H1 (cell line): ENCODE measurements around the gene KIF26B. TPM values are rescaled to one million over a fixed set of nuclear protein-coding genes. Genes with fewer than 3 reads are reported as not detected.

Experiments used
- CTCF ChIA-PET: fragments of 300-600 bp; sonication (Branson Sonifier 250); formaldehyde crosslinking; loops from one replicate; lab custom pipeline; 2021; ENCODE audit not compliant: partially characterized antibody; lab: Charles Lee
- POLR2A ChIA-PET: fragments of 300-600 bp; sonication (Branson Sonifier 250); formaldehyde crosslinking; loops from one replicate; lab custom pipeline; 2021; ENCODE audit warnings: inconsistent platforms; ENCODE audit not compliant: partially characterized antibody; lab: Charles Lee
- DNase-seq, 2 experiments: peaks; one replicate each; pipeline versions ENCODE4 v3.0.0 to v3.0.0-alpha.2; 2010 to 2022; ENCODE audit warnings: low spot score in 2 of 2, low read depth in 1 of 2, mixed read lengths in 1 of 2
- FAIRE-seq: peaks from 2 replicates; lab custom pipeline; 2011; peaks lifted over from hg19 to GRCh38; lab: Jason Lieb, UNC
- H2AFZ ChIP-seq: 2 replicates; pipeline ENCODE4 v1.8.1; 2012; ENCODE audit warnings: low read length, inconsistent platforms
- H2AK5ac ChIP-seq: 2 replicates; pipeline ENCODE4 v1.6.1; 2013; ENCODE audit warnings: low read depth, low read length
- H2BK120ac ChIP-seq: replicated peaks from 2 replicates; pipeline ENCODE3; 2013; ENCODE audit warnings: low read depth, low read length, inconsistent platforms
- H2BK12ac ChIP-seq: 2 replicates; pipeline ENCODE4 v1.6.1; 2013; ENCODE audit warnings: low read depth, low read length
- H2BK15ac ChIP-seq: 2 replicates; pipeline ENCODE4 v1.6.1; 2013; ENCODE audit warnings: low read length
- H2BK20ac ChIP-seq: 2 replicates; pipeline ENCODE4 v1.6.1; 2013; ENCODE audit warnings: low read length
- H2BK5ac ChIP-seq: 2 replicates; pipeline ENCODE4 v1.6.1; 2013; ENCODE audit warnings: low read depth, low read length
- H3K14ac ChIP-seq: 2 replicates; pipeline ENCODE4 v1.6.1; 2013; ENCODE audit warnings: inconsistent platforms; ENCODE audit not compliant: insufficient read length
- H3K18ac ChIP-seq: 2 replicates; pipeline ENCODE4 v1.6.1; 2013; ENCODE audit warnings: low read length; ENCODE audit errors: extremely low read depth
- H3K23ac ChIP-seq: 2 replicates; pipeline ENCODE4 v1.6.1; 2013; ENCODE audit warnings: inconsistent platforms; ENCODE audit not compliant: insufficient read length
- H3K23me2 ChIP-seq: 2 replicates; pipeline ENCODE4 v1.6.1; 2013; ENCODE audit warnings: low read depth, low read length
- H3K27ac ChIP-seq: 2 replicates; pipeline ENCODE4 v1.6.1; 2011; ENCODE audit warnings: low read depth, low read length, inconsistent platforms
- H3K27me3 ChIP-seq, 4 experiments: replicated peaks in 1 of 4; 1 replicate in 1 of 4; 2 replicates in 3 of 4; pipeline versions ENCODE4 v1.6.1 to v1.8.1; 2011 to 2013; ENCODE audit warnings: low read length in 3 of 4, mild to moderate bottlenecking in 3 of 4, inconsistent platforms in 2 of 4, mixed read lengths in 2 of 4, moderate library complexity in 1 of 4; ENCODE audit not compliant: control insufficient read depth in 3 of 4, insufficient read depth in 3 of 4; ENCODE audit errors: extremely low read depth in 1 of 4
- H3K36me3 ChIP-seq, 4 experiments: 2 replicates each; pipeline versions ENCODE4 v1.6.1 to v1.8.1; 2011 to 2013; ENCODE audit warnings: mild to moderate bottlenecking in 4 of 4, low read length in 3 of 4, moderate library complexity in 2 of 4, control low read depth in 1 of 4, inconsistent platforms in 1 of 4; ENCODE audit not compliant: insufficient read depth in 4 of 4, control insufficient read depth in 2 of 4
- H3K4ac ChIP-seq: replicated peaks from 2 replicates; pipeline ENCODE3; 2013; ENCODE audit warnings: low read length, low read depth, mixed read lengths, inconsistent platforms; ENCODE audit not compliant: insufficient read length
- H3K4me1 ChIP-seq, 4 experiments: replicated peaks in 1 of 4; 1 replicate in 1 of 4; 2 replicates in 3 of 4; pipeline versions ENCODE4 v1.6.1 to v1.8.1; 2011 to 2013; ENCODE audit warnings: low read length in 3 of 4, inconsistent platforms in 2 of 4, mixed read lengths in 1 of 4; ENCODE audit not compliant: insufficient read depth in 4 of 4, control insufficient read depth in 3 of 4
- H3K4me2 ChIP-seq, 2 experiments: 2 replicates each; pipeline versions ENCODE4 v1.6.1 to v1.8.1; 2011 to 2013; ENCODE audit warnings: low read depth in 2 of 2, low read length in 2 of 2, control low read depth in 1 of 2, inconsistent platforms in 1 of 2, mild to moderate bottlenecking in 1 of 2; ENCODE audit not compliant: insufficient read depth in 1 of 2
- H3K4me3 ChIP-seq, 4 experiments: fragments of 200-600, 300-600 bp in 1 of 4; sonication (generic), shearing (Covaris generic), sonication (Bioruptor Twin) in 1 of 4; 2 replicates each; pipeline versions ENCODE4 v1.5.1 to v1.8.1; 2011 to 2016; ENCODE audit warnings: low read length in 4 of 4, low read depth in 3 of 4, control low read depth in 2 of 4, inconsistent platforms in 2 of 4, mild to moderate bottlenecking in 2 of 4, mixed read lengths in 1 of 4, moderate library complexity in 1 of 4; ENCODE audit not compliant: insufficient read depth in 2 of 4; ENCODE audit errors: extremely low read depth in 1 of 4
- H3K56ac ChIP-seq: replicated peaks from 2 replicates; pipeline ENCODE3; 2013; ENCODE audit warnings: low read depth, mild to moderate bottlenecking, mixed read lengths, low read length, inconsistent platforms; ENCODE audit not compliant: insufficient read length
- H3K79me1 ChIP-seq: 2 replicates; pipeline ENCODE4 v1.6.1; 2013; ENCODE audit warnings: low read depth, low read length, control low read depth
- H3K79me2 ChIP-seq, 2 experiments: 2 replicates each; pipeline versions ENCODE4 v1.6.1 to v1.8.1; 2012 to 2013; ENCODE audit warnings: low read length in 2 of 2, mild to moderate bottlenecking in 2 of 2, inconsistent platforms in 1 of 2; ENCODE audit not compliant: insufficient read depth in 2 of 2, control insufficient read depth in 1 of 2
- H3K9ac ChIP-seq, 4 experiments: replicated peaks in 1 of 4; 1 replicate in 1 of 4; 2 replicates in 3 of 4; pipeline versions ENCODE4 v1.6.1 to v1.8.1; 2011 to 2013; ENCODE audit warnings: low read depth in 3 of 4, low read length in 3 of 4, control low read depth in 2 of 4, mild to moderate bottlenecking in 2 of 4, moderate library complexity in 2 of 4, inconsistent platforms in 1 of 4; ENCODE audit errors: extremely low read depth in 1 of 4
- H3K9me3 ChIP-seq, 2 experiments: 2 replicates each; pipeline versions ENCODE4 v1.6.1 to v1.8.1; 2012 to 2013; ENCODE audit warnings: mild to moderate bottlenecking in 2 of 2, moderate library complexity in 2 of 2, control low read depth in 1 of 2, inconsistent platforms in 1 of 2, low read depth in 1 of 2, low read length in 1 of 2, mixed read lengths in 1 of 2; ENCODE audit not compliant: insufficient read depth in 2 of 2
- H4K20me1 ChIP-seq, 2 experiments: replicated peaks in 1 of 2; 2 replicates each; pipeline versions ENCODE3 to v1.8.1; 2011 to 2013; ENCODE audit warnings: inconsistent platforms in 2 of 2, low read length in 2 of 2, mild to moderate bottlenecking in 1 of 2; ENCODE audit not compliant: insufficient read depth in 2 of 2, control insufficient read depth in 1 of 2
- H4K5ac ChIP-seq: 2 replicates; pipeline ENCODE4 v1.6.1; 2013; ENCODE audit warnings: low read length, low read depth, mixed read lengths, inconsistent platforms; ENCODE audit not compliant: insufficient read length
- H4K8ac ChIP-seq: 2 replicates; pipeline ENCODE4 v1.8.0; 2013; ENCODE audit warnings: mild to moderate bottlenecking, moderate library complexity, low read length, inconsistent platforms; ENCODE audit not compliant: insufficient read depth; ENCODE audit errors: extremely low read depth
- H4K91ac ChIP-seq: replicated peaks from 2 replicates; pipeline ENCODE3; 2013; ENCODE audit warnings: low read length, mixed read lengths, inconsistent platforms; ENCODE audit not compliant: insufficient read length
- BCL11A ChIP-seq, 2 experiments: IDR thresholded peaks; one replicate each; pipeline ENCODE4 v1.6.1; 2011; ENCODE audit warnings: low read depth in 2 of 2, low read length in 2 of 2, mild to moderate bottlenecking in 2 of 2
- CBX8 ChIP-seq: fragments of 300-800, 300-1000 bp; sonication (generic); IDR thresholded peaks from 2 replicates; pipeline ENCODE4 v1.7.1; 2016; ENCODE audit warnings: low read depth, low read length, borderline replicate concordance
- CHD1 ChIP-seq: IDR thresholded peaks from 2 replicates; pipeline ENCODE4 v1.6.1; 2012; ENCODE audit warnings: low read depth, low read length, improper control_type of control experiment
- CHD2 ChIP-seq: IDR thresholded peaks from 2 replicates; pipeline ENCODE4 v1.6.1; 2012; ENCODE audit warnings: low read length, improper control_type of control experiment
- GTF2F1 ChIP-seq: IDR thresholded peaks from 2 replicates; pipeline ENCODE4 v1.6.1; 2012; ENCODE audit warnings: low read depth, low read length, improper control_type of control experiment, borderline replicate concordance
- HDAC2 ChIP-seq, 2 experiments: fragments of 300-600 bp in 1 of 2; sonication (generic) in 1 of 2; IDR thresholded peaks; 2 replicates each; pipeline ENCODE4 v1.6.1; 2011 to 2012; ENCODE audit warnings: low read depth in 2 of 2, low read length in 2 of 2, mild to moderate bottlenecking in 2 of 2, moderate library complexity in 2 of 2, borderline replicate concordance in 1 of 2, inconsistent platforms in 1 of 2
- KDM5A ChIP-seq: fragments of 200-600 bp; IDR thresholded peaks from 2 replicates; pipeline ENCODE4 v1.7.1; 2012; ENCODE audit warnings: mild to moderate bottlenecking, low read length, inconsistent platforms, mixed read lengths
- POLR2A ChIP-seq, 2 experiments: IDR thresholded peaks; 1 replicate in 1 of 2; 2 replicates in 1 of 2; pipeline ENCODE4 v1.6.1; 2011; ENCODE audit warnings: low read depth in 2 of 2, low read length in 2 of 2, mild to moderate bottlenecking in 2 of 2; ENCODE audit errors: control extremely low read depth in 1 of 2
- POLR2AphosphoS5 ChIP-seq: IDR thresholded peaks from 2 replicates; pipeline ENCODE4 v1.6.1; 2011; ENCODE audit warnings: low read depth, low read length
- SIN3A ChIP-seq, 2 experiments: IDR thresholded peaks in 1 of 2; conservative IDR thresholded peaks in 1 of 2; 2 replicates each; pipeline ENCODE4 v1.6.1; 2011 to 2012; ENCODE audit warnings: low read length in 2 of 2, improper control_type of control experiment in 1 of 2, low read depth in 1 of 2, mild to moderate bottlenecking in 1 of 2
- SRF ChIP-seq: IDR thresholded peaks from 2 replicates; pipeline ENCODE4 v1.6.1; 2011; ENCODE audit warnings: mild to moderate bottlenecking, low read depth, low read length, moderate library complexity
- TAF7 ChIP-seq: optimal IDR thresholded peaks from 2 replicates; pipeline ENCODE3; 2011; ENCODE audit warnings: low read depth, mild to moderate bottlenecking, inconsistent platforms, low read length, moderate library complexity, borderline replicate concordance
- WGBS, 2 experiments: shearing (Covaris generic) in 1 of 2; methylation state at CpG; one replicate each; pipeline versions ENCODE4 v1.1.6 to v1.1.7; 2013 to 2015; ENCODE audit warnings: low lambda C conversion rate in 2 of 2, mixed read lengths in 2 of 2, inconsistent platforms in 1 of 2, low coverage in 1 of 2, missing lambda C conversion rate in 1 of 2; ENCODE audit not compliant: insufficient replicate concordance in 2 of 2, insufficient coverage in 1 of 2, insufficient read length in 1 of 2; ENCODE audit errors: extremely low coverage in 1 of 2, missing lambda C conversion rate in 1 of 2; 5-methylcytosine and 5-hydroxymethylcytosine counted together
- polyA plus RNA-seq, 7 experiments: library from polyadenylated mRNA; depleted of rRNA in 3 of 7; stranded (reverse) in 5 of 7; unstranded in 2 of 7; fragments of >200 nt in 5 of 7; fragments of 200-250 nt in 2 of 7; gene quantifications; 1 replicate in 5 of 7; 2 replicates in 1 of 7; 4 replicates in 1 of 7; pipeline versions ENCODE4 v1.2.1 to v1.2.3, GENCODE V29; 2011 to 2013; ENCODE audit warnings: missing spikeins in 2 of 7, mixed read lengths in 2 of 7
- total RNA-seq: library from RNA; stranded (reverse); fragmentation: NEBNext Ultra II Directional; extraction: Animal tissue kit (Norgen Biotek cat#: 25700); gene quantifications from 2 replicates; pipeline ENCODE4 v1.2.1, GENCODE V29; 2021

The KIF26B gene
- total and polyA plus RNA-seq, 2 of the 8 experiments (the other 6 are each of a cell fraction or from before 2014, with no cell fraction given), result 0.06 to 0.28 TPM

DNA sequence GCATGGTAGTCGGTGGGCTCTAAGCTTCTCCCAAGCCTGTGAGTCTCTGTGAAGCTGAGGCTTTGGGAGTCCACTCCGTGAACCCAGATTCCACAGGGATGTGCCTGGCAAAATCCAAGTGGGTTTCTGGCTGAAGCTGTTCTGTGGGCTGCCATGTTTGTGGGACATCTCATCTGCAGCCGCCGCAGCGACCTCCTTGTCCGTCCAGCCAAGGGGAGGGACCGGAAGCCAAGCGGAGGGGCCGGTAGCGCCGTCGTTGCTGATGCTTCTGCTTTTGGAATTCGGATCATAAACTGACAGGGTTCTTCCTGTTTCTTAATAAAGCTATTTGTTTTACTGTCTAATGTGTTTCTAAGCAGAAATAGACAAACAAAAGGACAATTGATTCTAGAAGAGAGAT is 13.3 kb downstream of the KIF26B start:
- H3K56ac ChIP-seq, result no peak overlapping the region
- H2BK15ac ChIP-seq, result no peak overlapping the region
- no peak overlapping the region for H3K4me3 ChIP-seq
- no peak overlapping the region for H4K5ac ChIP-seq
- DNase-seq (no peak), FAIRE-seq (no peak)
- ChIA-PET CTCF (interaction anchor here (1.0 to 7.3 kb wide), 4 partner anchors 11 to 252 kb away, joined by 3 to 40 read pairs (median 9); partner anchors contain the start of gene KIF26B), POLR2A (no interaction called here)
- H3K9ac ChIP-seq, result no peak overlapping the region
- H4K91ac ChIP-seq, result no peak overlapping the region
- H2AK5ac ChIP-seq, result no peak overlapping the region
- H3K18ac ChIP-seq, result no peak overlapping the region
- no peak overlapping the region for H4K8ac ChIP-seq
- H2BK12ac ChIP-seq, result no peak overlapping the region
- no peaks in the 10 kb centered on the region for H3K27me3 ChIP-seq
- H2BK20ac ChIP-seq, result no peak overlapping the region
- no peak overlapping the region for H3K23ac ChIP-seq
- H3K36me3 ChIP-seq, result no peaks in the 10 kb centered on the region
- H3K79me2 ChIP-seq, result no peaks in the 10 kb centered on the region
- H3K4me2 ChIP-seq, result no peak overlapping the region
- H3K9me3 ChIP-seq, result no peaks in the 10 kb centered on the region
- H2BK120ac ChIP-seq, result no peak overlapping the region
- WGBS, 2 experiments, result 88% methylated on average over 13 of the region's 13 CpGs; no CpG with 5 or more reads in 1 of the 2 experiments
- H3K27ac ChIP-seq, result no peak overlapping the region
- H2BK5ac ChIP-seq, result no peak overlapping the region
- no peak overlapping the region for H3K4ac ChIP-seq
- peaks cover 0 to 2% (median under 1%) of the 10 kb centered on the region in 4 experiments; a peak in 2 of 7 replicates for H3K4me1 ChIP-seq
- H3K79me1 ChIP-seq, result no peaks in the 10 kb centered on the region
- H3K23me2 ChIP-seq, result no peaks in the 10 kb centered on the region
- no peaks in the 10 kb centered on the region for H4K20me1 ChIP-seq
- no peak overlapping the region for H3K14ac ChIP-seq
- no peak for TF ChIP-seq TAF7
- no peak for TF ChIP-seq SIN3A (conservative IDR thresholded peaks at IDR 0.05 in 1 of 2, IDR thresholded peaks at IDR 0.05 in 1 of 2; ENCODE audit: low read depth in 1 of 2, low read length in 2 of 2)
- TF ChIP-seq HDAC2 (IDR thresholded peaks at IDR 0.05; ENCODE audit: borderline replicate concordance in 1 of 2, low read depth in 2 of 2, low read length in 2 of 2), result no peak
- TF ChIP-seq POLR2AphosphoS5, result no peak
- no peak for TF ChIP-seq GTF2F1
- TF ChIP-seq BCL11A (IDR thresholded peaks at IDR 0.05; ENCODE audit: low read depth in 2 of 2, low read length in 2 of 2), result no peak
- TF ChIP-seq KDM5A, result no peak
- TF ChIP-seq SRF, result no peak
- no peak for TF ChIP-seq CBX8
- TF ChIP-seq CHD1, result no peak
- TF ChIP-seq CHD2, result no peak
- no peak for TF ChIP-seq POLR2A (IDR thresholded peaks at IDR 0.05; ENCODE audit: control extremely low read depth in 1 of 2, low read depth in 2 of 2, low read length in 2 of 2)
- TF ChIP-seq, all 59 proteins: peak for 0
- no peak overlapping the region for H2AFZ ChIP-seq
